Erythroblast (primary cell): ENCODE measurements around the gene COBLL1.

Source experiments
- GATA1 ChIP-seq: IDR thresholded peaks from 2 replicates; pipeline ENCODE4 v1.6.1; 2011; ENCODE audit warnings: low read depth, mild to moderate bottlenecking, control low read depth, low read length, moderate library complexity
- POLR2A ChIP-seq: IDR thresholded peaks from 2 replicates; pipeline ENCODE4 v1.6.1; 2011; ENCODE audit warnings: mild to moderate bottlenecking, low read length

DNA sequence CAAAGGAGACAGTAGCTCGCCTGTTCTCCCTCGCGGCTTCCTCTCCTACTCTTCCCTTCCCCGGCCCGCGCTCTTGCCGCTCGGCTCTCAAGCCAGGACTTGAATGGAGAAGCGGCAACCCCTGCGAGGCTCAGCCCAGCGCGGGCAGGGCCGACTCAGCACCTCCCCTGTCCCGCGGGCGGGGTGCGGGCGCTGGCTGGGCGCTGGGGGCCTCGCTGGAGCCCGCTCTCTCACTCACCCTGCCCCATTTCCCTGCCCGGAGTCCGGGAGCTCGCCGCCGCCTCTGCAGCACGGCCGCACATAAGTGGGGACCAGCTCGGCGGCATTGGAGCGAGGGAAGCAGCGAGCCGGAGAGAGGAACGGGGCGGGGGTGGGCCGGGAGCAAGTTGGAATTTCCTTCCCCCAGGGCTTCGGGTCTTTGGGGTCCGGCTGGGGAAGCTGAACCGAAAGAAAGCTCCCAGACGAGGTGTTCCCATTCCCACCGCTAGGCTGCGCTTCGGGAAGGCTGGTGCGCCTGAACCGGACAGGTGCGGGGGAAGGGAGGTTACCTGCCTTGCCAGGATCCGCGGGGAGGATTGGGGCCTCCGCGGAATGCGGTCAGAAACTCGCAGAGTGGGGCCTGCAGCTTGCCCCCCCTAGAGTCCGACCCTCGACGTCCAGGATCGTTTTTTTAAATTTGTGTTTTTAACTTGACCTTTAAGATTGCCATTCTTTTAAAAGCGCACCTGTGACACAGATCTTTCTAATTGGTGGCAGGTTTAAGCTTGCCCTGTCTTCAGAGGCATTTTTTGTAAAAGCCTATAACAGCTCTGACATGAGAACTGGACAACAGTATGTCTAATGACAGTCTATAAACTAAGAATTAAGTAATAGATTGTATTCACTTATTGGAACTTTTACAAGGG, at the start of gene COBLL1:
- TF ChIP-seq POLR2A (no peak), GATA1 (no peak)
